Fibroblast of skin of scalp (primary cell): ENCODE measurements around the gene TMEM254. TPM values are rescaled to one million over a fixed set of nuclear protein-coding genes. Genes with fewer than 3 reads are reported as not detected.
A peak's percentile ranks its signal among the peaks of the same experiment; 100 is the strongest.
"Not testable (repeated sequence)": the region's sequence is repeated elsewhere in the genome, so short reads cannot be mapped to it uniquely, and the experiment has no call there.

Source experiments
- DNase-seq: peaks from one replicate; pipeline ENCODE4 v3.0.0-alpha.2; 2013
- polyA plus RNA-seq, 2 experiments: library from polyadenylated mRNA; unstranded; fragments of 120-200 nt; gene quantifications; one replicate each; pipeline ENCODE4 v1.2.1, GENCODE V29; 2013; ENCODE audit not compliant: insufficient read length in 2 of 2

TMEM254 gene
- 18.0 TPM for polyA plus RNA-seq (2013, experiment 1 of 2; ENCODE audit: insufficient read length)
- polyA plus RNA-seq (2013, experiment 2 of 2; ENCODE audit: insufficient read length): 17.7 TPM

DNA sequence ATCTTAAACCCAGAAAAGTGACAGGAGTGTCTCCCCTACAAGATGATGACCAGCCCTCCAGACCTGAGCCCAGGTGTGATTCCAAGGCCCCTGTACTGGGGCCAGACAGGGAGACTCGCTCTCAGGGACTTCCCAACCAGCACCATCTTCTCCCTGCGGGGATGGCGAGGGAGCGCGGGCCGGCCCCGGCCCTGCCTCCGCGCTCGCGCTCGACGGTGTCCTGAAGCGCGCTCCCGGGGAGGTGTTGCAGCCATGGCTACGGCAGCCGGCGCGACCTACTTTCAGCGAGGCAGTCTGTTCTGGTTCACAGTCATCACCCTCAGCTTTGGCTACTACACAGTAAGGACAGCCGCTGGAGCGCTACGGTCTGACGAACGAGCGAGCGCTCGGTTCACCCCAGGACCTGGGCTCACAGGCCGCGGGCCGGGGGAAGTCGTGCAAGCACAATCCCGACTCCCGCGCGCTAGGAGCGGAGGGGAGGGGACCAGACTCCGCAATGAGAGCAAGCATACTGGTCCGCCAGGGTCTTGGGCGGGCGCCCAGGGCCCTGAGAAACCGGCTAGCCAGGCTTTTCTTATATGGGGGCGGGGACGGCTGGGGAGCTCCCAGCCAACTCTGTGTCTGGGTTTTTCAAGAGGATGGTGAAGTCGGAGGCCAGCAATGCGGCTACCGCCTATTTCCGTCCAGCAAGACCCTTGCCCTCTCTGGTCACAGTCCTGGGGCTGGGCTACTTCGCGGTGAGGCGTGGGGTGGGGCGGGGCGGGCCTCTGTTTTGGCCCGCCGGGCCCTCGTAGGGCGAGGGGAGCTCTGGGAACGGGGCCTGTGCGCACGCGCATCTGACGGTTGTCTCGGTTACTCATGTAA lies at the start of gene TMEM254:
TSS of gene TMEM254 (plus strand) at position 218 of the 864 bp plus-strand sequence. CDS start at position 253, 35 bp downstream.
- peak; percentile 89 for DNase-seq

- peak; percentile 20 for DNase-seq
Observed at GRCh38 chr10:80029205-80029604, 49.3 kb upstream of the TMEM254 start.

GRCh38 chr10:80029865-80030264 lies 48.6 kb upstream of the TMEM254 start:
- DNase-seq: not testable (repeated sequence)

GRCh38 chr10:80032503-80032902 lies 46.0 kb upstream of the TMEM254 start:
- DNase-seq: no peak

- DNase-seq: not testable (repeated sequence)
Observed at GRCh38 chr10:80034766-80035165, 43.7 kb upstream of the TMEM254 start.

GRCh38 chr10:80035430-80035829 lies 43.0 kb upstream of the TMEM254 start:
- DNase-seq: not testable (repeated sequence)

DNA sequence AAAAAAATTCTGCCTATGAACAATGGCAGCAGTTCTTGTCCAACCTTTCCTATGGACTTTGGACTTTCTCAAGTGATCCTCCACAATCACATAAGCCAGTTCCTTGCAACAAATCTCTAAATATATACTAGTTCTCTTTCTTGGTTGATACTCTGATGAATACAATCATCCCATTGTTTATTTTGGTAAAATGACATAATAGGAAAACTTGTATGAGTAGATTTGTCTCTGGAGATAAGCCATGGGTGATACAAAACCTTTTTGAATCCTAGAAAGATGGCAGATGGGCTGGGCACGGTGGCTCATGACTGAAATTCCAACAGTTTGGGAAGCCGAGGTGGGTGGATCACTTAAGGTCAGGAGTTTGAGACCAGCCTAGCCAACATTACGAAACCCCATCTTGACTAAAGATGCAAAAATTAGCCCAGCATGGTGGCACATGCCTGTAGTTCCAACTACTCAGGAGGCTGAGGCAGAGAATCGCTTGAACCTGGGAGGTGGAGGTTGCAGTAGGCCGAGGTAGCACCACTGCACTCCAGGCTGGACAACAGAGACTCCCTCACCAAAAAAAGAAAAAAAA lies 41.5 kb upstream of the TMEM254 start:
- DNase-seq: not testable (repeated sequence)

- DNase-seq: not testable (repeated sequence)
Observed at GRCh38 chr10:80038226-80038625, 40.2 kb upstream of the TMEM254 start.

DNA sequence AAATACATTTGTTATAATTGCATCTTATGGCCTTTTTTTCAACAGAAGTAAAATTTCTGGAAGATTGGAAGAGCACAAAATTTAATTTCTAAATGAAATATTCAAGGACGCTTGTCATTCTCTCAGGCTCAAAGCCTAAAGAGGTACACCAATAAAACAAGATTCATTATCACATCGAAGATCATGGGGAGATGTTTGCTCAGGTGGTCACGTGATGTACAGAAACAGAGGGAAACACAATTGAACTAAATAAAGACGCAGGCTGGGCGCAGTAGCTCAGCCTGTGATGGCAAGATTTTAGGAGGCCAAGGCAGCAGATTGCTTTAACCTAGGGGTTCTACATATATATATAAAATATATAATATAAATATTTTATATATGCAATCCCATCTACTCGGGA lies 37.3 kb upstream of the TMEM254 start:
- no peak for DNase-seq

DNA sequence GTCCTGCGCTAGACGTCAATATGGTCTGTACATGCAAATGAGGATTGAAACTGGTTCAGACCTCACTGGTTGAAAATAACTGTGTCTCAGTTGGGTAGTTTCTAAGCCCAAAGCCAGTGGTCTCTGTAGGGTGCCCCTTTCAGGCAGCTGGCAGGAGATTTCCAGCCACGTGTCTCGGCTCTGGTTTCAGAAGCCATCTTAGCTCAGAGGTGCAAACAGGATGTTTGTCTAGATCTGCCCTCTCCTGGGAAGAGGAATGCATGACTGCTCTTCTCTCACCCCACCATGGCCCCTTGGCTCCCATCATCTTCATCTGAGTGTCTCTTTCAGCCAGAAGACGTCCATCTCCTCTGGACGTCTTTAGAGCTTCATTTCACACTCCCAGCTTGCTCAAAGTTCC lies 33.5 kb upstream of the TMEM254 start:
- peak; percentile 9 for DNase-seq

GRCh38 chr10:80046629-80047441 lies 31.6 kb upstream of the TMEM254 start:
- peak; percentile 73 for DNase-seq

GRCh38 chr10:80050752-80051151 lies 27.7 kb upstream of the TMEM254 start:
- DNase-seq: no peak

- DNase-seq: no peak
Observed at GRCh38 chr10:80051993-80052392, 26.5 kb upstream of the TMEM254 start.

- DNase-seq: no peak
Observed at GRCh38 chr10:80055760-80056159, 22.7 kb upstream of the TMEM254 start.

DNA sequence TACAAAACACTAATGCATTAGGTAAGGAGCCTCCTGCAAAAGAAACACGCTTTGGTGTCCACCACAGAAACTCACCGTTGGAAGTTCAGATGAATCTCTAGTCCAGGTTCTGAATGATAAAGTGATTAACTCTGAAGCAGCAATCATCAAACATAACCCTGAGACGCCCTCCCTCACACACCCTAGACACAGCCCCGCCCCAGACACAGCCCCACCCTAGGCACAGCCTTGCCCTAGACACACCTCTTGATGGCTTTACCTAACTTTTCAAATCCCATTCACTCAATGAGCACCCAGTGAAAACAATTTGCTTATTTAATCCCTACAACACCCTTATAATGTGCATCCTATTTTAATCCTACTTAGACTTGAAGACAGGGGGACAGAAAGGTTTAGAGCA lies 21.3 kb upstream of the TMEM254 start:
- no peak for DNase-seq

GRCh38 chr10:80064120-80064886 lies 14.2 kb upstream of the TMEM254 start:
- no peak for DNase-seq

DNA sequence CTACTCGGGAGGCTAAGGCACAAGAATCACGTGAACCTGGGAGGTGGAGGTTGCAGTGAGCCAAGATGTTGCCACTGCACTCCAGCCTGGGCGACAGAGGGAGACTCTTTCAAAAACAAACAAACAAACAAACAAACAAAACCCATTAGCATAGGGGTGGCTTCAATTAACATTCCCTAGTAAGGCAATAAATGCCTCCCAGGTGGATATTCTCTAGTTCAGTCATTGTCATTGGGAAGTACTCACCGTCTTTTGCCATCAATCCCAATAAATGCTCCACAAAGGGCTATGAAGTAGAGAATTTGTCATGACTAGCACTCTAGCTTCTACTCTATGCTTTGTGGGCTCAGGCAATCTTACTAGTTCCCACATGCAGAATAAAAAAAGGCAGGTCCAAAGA lies 11.7 kb upstream of the TMEM254 start:
- no peak for DNase-seq

- DNase-seq: not testable (repeated sequence)
Observed at GRCh38 chr10:80067821-80068220, 10.6 kb upstream of the TMEM254 start.

GRCh38 chr10:80068270-80068669 lies 10.2 kb upstream of the TMEM254 start:
- no peak for DNase-seq

GRCh38 chr10:80070057-80070456 lies 8.4 kb upstream of the TMEM254 start:
- DNase-seq: no peak

DNA sequence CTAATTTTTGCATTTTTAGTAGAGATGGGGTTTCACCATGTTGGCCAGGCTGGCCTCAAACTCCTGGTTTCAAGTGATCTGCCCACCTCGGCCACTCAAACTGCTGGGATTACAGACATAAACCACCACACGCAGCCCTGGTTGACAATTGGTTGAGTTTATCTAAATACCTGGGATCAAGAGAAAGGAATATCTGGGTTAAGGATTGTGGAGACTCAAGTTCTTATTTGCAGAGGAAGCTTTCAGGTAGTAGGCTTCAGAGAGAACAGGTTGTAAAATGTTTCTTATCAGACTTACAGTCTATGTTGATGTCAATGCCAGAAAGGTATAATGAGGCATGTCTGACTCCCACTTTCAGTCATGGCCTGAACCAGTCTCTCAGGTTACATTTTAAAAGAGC lies 5.9 kb upstream of the TMEM254 start:
- DNase-seq: no peak

DNA sequence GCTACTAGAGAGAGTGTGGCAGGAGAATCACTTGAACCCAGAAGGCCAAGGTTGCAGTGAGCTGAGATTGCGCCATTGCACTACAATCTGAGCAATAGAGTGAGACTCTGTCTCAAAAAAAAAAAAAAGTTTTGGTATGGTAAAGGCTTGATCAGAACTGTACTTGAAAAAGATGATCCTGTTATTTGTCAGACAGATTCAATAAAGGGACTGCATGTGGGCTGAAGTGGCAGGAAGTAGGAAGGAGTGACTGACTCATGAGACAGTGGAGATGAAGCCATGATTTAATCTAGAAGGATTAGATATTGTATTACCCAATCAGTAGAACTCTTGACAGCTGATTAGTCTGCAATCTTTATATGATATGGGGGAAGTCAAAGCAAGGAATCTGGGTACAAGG lies 2.7 kb upstream of the TMEM254 start:
- peak; percentile 13 for DNase-seq
